ENCODE measurements around the gene CCDC85A.

The CCDC85A gene

DNA sequence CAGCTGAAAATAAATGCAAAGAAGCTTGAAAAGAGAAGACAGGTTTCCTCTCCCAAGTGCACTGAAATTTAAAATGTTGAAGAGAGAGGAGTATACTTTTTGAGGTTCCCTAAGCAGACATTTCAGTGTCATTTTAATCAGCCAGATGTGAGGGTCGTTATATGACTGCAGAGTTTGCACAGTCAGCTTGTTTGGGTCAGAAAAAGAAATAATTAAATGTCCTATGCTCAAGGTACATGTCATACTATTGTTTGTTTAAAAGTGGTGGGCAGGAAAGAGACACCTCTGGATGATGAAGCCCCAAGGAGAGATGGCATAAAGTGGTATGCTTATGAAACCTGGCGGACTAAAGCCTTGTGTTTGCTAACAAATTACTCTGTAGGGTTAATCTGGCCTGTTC is 55.2 kb downstream of the CCDC85A start:
- no peak for FAIRE-seq
- no peak for DNase-seq (ENCODE audit: low spot score)

DNA sequence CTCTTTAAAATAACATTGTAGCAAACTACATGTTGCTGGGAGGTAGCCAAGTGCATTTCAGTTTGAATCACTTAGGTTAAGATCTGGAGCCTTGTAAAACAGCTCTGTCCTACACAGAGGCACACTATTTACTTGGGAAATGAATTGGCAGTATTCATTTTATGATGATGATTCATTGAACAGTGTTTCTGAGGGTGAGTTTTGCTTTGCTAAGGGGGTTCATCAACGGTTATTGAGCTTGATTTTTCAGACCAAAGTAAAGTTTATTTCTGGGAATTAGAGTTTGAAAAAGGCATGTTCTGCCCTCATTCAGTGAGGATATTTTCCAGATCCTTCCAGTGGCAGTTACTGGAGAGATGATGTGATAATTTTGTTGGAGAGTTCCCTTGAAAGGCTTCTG is 55.6 kb downstream of the CCDC85A start:
- FAIRE-seq (no peak), DNase-seq (ENCODE audit: low spot score) (peak; percentile 15)

DNA sequence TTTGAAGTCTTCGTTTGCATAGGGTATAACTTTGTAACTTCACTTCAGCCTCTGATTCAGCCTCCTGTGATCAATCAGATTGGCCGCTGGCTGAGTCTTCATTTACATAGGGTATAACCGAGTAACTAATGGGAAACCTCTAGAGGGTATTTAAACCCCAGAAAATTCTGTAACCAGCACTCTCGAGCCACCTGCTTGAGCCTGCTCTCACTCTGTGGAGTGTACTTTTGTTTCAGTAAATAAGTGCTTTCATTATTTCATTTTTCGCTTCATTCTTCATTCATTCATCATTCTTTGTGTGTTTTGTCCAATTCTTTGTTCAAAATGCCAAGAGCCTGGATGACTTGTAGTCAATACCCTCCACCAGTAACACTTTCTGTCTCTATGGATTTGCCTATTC is 56.4 kb downstream of the CCDC85A start:
- FAIRE-seq (no peak), DNase-seq (ENCODE audit: low spot score) (no peak)

DNA sequence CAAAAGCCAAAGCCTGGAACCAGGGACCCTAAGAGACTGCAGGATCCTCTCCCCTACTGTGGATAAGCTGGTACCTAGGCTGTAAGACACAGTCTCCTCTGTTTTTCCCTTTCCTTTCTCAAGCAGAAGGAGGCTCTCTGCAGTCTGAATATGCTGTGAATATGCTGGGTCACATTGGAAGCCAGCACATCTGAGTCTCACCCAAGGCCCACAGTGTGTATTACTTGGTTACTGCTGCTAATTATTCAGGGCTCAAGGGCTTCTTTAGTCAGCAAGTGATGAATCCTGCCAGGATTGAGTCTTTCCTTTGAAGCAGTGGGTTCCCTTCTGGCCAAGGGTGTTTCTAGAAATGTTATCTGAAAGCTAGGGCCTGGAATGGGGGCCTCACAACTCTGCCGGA is 60.7 kb downstream of the CCDC85A start:
- no peak for FAIRE-seq
- no peak for DNase-seq (ENCODE audit: low spot score)

DNA sequence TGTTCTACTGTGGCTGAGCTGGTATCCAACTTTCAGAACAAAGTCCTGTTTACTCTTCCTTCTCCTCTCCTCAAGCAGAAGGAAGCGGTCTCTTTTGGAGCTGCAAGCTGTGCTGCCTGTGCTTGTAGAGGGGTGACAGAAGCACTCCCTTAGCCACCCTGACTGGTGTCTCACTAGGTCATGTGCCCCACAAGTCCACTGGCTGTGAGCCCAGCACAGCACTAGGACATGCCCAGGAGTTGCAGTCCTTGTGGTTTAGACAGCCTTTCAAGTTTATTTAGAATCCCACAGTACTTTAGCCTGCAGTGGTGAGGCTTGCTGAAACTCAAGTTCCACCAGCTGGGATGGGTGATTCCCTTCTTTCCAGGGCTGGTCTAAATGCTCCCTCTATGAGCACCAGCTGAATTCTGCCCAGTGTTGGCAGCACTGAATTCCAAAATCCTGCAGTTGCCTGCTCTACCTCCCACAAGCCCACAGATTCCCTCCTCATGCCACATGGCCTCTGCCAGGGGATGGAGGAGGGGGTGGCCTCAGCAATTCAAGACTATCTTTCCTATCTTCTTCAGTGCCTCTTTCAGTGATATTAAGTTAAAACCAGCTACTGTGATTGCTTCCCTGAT is 61.2 kb downstream of the CCDC85A start:
- FAIRE-seq, result no peak
- no peak for DNase-seq (ENCODE audit: low spot score)

DNA sequence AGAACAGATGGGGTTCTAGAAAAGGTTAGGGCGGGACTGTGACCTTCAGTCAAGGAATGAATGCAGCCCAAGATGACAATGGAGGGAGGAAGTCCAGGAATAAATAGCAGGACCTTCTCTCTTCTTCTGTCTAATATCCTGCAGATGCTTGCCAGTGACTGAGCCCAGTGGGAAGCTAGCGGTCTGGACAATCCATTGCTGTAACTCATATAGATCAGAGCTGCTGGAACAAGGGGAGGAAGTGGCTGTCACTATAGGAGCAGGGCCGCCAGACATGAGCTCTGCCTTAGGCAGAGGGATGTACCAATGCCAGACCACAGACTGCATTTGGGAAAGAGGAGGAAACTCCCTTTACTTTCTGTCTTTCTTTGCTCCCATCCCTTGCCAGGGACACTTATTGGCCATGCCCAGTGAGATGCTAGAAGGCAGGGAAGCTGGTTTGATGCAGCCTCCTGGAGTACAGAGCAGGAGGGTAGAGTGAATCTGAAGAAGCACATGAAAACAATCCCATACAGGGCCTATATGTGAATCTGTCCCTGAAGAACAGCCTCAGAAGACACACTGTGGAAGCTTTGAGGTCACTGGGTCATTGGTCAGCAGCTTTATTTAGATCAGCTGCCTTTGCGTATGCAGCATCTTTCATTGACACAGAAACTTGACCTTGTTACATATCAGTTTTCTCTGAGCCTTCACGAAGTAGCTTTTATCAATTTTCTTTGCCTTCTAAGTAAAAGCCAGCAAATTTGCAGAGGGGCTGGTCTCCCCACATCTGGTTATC is 65.4 kb downstream of the CCDC85A start:
- FAIRE-seq, result no peak

DNA sequence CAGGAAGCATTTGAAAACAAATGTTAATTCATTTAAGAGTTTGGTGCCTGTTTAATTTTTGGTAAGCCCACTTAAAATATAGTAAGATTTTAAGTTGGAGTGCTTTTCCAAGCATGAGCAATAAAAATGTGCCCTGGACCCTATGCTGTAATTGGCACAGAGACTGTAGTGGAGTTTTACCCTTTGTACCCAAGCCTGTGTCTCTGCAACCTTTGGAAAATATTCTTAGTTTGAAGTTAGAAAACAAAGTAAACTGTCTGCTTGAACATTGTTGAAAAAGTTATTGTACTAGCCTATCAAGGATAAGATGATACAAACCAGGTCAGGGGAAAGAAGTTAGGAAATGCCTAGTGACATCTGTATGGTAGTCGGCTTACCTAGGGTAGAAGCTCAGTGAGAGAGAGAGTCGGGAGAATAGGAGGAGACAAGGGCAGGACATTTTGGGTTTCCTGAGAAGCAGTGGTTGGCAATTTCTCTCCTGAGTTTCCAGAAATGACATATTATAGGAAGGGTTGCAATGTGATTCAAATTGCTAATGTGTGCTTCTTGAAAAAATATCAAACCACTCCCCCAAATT is 66.5 kb downstream of the CCDC85A start:
- DNase-seq (ENCODE audit: low spot score), result no peak
- no peak for FAIRE-seq

More for the DNA sequence above, 65.4 kb downstream of the CCDC85A start:
- DNase-seq (ENCODE audit: low spot score), result no peak

DNA sequence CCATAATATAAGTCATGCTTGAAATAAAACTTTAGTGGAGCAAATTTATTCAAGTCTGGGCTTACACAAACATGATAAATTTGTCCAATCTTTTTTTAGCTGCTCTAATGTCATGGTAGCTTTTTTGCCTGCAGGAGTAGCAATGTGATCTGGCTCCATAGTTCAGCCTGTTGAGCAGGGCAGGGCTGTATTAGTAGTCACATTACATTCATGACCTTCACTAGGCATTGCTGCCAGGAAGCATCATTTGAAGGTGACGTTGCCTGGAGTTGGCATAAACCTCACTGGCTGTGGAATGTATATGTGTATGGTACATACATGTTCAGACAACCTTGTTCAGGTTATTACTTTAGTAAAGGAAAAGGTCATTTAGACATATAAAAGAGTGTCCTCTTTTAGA is 76.6 kb downstream of the CCDC85A start:
- DNase-seq (ENCODE audit: low spot score) (no peak), FAIRE-seq (peak; percentile 9)

DNA sequence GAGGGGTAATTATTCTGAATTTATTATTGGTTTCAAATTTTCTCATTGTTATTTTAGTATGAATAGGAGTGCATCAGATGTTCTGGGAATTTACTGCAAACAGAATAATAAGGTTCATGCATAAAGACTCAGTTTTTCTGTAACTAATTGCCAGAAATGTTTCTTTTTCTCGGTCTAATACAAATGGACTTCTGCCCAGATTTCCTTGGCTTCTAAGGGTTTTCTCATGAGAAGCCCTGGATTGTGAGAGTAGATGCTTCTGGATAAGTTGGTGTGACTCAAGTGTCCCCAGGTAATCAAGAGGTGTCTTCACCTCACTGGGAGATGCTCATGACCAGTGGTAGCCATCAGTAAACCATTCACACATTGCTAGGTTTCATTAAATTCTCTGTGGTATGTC is 78.5 kb downstream of the CCDC85A start:
- DNase-seq (ENCODE audit: low spot score) (no peak), FAIRE-seq (no peak)

DNA sequence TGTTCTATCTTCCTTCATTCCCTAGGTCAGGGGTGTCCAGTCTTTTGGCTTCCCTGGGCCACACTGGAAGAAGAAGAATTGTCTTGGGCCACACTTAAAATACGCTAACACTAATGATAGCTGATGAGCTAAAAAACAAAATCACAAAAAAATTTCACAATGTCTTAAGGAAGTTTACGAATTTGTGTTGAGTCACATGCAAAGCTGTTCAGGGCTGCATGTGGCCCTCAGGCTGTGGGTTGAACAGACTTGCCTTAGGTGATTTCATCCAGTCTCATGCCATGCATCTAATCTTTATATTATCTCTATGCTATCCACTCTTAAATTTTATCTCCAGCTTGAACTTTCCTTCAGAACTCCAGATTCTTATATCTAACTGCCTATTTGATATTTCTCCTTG is 80.1 kb downstream of the CCDC85A start:
- FAIRE-seq (no peak), DNase-seq (ENCODE audit: low spot score) (no peak)

DNA sequence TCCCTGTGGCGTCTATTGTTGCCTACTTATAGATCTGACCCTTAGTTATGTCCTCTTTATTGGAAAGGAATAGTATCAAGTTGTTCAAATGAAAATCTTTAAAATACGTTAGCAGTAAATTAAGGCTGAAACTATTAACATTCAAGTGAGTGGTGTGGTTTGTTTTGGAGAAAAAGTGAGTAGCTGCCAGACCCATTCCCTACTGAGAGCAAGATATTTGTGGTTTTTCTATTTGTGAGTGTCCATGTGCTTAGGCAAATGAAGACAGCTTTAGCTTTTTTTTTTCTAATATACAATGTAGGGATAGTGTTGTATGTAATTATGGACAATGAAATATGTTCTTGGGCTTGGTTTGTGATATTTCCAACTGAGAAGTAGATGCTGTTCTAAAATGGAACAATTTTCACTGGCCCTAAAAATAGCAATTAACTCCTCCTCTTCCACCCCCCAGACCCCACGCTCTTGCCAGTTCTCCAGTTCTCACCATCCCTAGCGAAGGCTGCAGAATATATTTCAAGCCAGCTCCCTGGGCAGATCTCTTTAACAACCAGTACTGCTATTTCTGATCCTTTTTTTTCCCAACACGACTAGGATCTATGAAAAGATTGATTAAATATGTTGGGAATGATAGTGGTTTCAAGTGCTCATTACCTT is 83.1 kb downstream of the CCDC85A start:
- DNase-seq (ENCODE audit: low spot score), result no peak
- no peak for FAIRE-seq

DNA sequence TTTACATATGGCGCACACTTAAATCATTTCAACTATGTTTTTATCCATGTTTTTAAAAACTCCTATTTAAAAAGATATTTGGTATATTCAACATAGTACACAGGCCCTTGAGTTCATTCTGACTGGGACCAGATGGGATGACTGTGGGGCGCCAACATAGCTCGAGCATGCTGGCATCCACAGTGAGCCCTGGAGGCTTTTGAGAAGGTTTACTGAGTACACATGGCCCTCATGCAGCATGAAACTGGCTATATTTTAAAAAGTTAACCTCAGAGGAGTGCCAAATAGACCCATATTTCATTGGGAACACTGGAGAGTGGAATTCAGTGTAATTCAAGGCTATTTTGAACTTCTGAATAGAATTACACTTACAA is 83.6 kb downstream of the CCDC85A start:
- no peak for DNase-seq (ENCODE audit: low spot score)
- FAIRE-seq, result no peak

DNA sequence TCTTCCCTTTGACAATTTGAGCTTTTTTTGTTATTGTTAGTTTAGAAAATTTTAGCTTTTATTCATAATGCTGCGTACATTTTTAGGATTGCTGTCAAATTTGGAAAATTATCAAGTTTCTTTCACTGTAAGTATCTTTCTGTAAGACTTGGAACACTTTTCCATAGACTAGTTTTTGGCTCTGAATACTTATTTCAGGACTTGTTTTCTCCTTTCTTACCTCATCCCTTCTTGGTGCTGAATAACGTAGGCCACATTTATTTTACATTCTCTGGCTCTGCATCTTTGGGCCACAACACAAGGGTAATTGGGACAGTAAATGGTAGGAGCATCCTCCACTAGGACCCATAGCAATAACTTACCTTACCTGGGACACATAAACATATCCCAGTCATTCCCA is 85.1 kb downstream of the CCDC85A start:
- no peak for FAIRE-seq
- no peak for DNase-seq (ENCODE audit: low spot score)

DNA sequence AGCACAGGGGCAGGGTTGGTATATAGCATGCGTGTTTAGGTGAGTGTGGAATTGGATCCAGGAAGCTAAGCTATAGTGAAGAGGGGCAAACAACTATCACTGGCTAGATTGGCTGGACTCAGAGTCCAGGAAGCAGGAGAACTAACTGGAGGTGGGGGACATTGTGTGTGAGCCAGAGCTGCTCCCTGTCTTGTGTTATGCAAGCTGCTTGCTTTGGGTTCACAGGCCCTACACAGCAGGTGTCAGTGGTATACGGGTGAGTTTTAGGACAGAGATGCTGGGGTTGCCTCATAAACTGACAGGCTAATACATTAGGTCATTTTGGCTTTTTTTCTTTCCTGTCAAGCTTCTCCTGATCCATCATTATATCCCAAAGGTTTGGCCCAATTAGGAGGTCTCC is 87.5 kb downstream of the CCDC85A start:
- peak; percentile 27 for FAIRE-seq
- DNase-seq (ENCODE audit: low spot score), result no peak

DNA sequence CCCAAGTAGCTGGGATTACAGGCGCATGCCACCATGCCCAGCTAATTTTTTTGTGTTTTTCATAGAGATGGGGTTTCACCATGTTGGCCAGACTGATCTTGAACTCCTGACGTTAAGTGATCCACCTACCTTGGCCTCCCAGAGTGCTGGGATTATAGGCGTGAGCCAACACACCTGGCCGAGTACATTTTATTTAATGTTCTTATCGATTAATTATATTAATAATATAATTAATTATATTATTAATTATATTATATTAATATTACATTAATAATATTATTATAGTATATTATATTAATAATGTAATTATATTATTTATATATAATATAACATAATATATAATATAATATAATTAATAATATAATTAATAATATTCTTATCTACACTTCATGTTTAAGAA is 101.4 kb downstream of the CCDC85A start:
- FAIRE-seq, result no peak
- no peak for DNase-seq (ENCODE audit: low spot score)

DNA sequence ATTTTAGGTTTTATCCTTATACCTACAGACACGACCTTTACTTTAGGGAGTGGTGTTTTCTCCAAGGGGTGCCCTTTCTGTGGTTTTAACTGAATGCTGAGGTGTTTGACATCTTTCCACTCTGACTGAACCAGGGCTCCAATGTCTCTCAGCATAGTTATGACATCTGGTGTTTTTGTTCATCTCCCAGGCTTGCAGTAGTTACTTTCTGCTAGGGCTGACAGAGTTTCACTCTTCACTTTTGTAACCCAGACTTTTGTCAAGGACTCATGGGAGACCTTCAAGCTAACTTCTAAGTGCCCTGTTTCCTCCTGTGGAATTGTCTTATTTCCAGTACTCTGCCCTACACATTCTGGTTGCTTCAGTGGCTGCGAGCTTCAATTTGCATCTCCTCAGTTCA is 103.1 kb downstream of the CCDC85A start:
- no peak for DNase-seq (ENCODE audit: low spot score)
- no peak for FAIRE-seq

DNA sequence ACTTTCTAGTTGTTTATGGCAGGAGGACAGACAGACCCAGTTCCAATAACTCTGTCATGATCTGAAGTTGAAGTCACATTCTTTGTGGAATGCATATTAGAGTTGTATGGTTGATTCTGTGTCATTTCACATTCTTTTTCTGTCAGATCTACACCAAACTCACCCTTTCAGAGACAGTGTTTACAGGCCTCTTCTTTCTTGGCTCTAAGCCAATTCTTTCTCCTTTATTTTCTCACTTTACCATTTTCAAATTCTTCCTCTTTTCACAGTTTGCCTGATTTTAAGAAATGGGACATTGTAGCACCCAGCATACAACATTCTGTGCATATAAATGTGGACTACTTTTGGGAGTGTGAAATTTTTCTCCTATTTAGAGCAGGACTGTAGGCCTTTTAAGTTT is 103.7 kb downstream of the CCDC85A start:
- FAIRE-seq (no peak), DNase-seq (ENCODE audit: low spot score) (peak; percentile 31)

DNA sequence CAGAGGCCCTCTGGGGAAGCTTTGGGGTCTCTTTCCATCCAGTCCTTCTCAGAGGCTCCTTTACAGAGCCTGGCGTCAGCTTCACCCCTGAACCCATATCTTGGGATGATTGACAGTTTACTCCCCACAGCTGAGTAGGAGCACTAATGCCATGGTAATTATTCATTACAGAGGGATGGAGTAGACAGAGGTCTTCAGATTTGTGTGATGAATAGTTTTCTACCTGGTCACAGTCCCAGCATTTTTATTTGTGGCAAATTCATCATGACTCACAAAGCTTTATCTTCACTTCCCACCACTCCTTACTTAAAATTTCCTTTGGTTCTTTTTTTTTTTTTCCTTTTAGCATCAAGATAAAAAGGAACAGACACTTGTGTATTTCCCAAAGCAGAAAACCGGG is 104.2 kb downstream of the CCDC85A start:
- peak; percentile 35 for FAIRE-seq
- DNase-seq (ENCODE audit: low spot score), result peak; percentile 58

DNA sequence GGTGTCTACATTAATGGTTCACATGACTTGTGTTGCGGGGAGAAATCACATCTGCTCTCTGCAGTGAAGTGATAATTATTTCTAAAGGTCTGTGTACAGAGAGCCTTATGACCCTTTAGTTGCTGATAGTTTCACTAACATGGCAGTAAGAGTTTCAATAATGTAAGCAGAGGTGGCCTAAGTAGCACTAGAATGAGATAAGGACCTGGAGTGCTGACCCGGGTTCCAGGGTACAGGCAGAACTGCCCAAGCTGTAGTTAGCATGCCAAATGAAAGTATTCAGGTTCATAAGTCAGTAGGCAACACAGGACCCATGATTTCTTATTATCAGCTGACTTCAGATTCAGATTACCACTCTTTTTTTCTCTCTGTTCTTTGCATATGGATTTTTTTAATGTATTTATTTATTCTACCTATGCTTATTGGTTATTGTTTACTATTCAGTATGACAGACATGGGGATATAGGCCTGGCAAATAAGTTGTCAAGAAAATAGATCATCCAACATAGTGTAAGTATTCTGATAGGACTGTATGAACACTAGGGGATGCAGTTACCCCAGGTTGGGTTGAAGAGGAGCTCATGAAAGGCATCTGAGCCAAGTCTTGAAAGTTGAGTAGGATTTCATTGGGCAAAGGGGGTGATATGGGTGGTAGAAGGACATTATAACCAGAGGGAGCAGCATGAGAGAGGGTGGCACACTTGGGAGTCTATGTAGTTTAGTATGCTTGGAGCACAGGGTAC is 105.2 kb downstream of the CCDC85A start:
- FAIRE-seq (peak; percentile 76), DNase-seq (ENCODE audit: low spot score) (no peak)

DNA sequence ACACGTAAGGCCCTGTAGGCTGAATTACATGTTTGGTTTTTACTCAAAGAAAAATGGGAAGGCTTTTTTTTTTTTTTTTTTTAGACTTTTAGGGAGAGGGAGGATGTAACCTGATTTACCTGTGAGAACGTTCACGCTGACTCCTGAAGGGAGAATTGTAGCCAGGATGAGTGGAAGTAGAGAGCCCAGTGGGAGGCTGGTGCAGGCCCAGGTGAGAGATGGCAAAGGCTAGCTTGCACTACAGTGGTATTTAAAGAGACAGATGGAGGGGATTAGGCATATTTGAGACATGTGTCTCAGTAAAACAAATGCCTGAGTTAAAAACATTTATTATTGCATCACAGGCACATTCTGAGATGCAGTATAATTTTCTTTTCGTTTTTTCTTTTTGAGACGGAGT is 107.9 kb downstream of the CCDC85A start:
- no peak for FAIRE-seq

DNA sequence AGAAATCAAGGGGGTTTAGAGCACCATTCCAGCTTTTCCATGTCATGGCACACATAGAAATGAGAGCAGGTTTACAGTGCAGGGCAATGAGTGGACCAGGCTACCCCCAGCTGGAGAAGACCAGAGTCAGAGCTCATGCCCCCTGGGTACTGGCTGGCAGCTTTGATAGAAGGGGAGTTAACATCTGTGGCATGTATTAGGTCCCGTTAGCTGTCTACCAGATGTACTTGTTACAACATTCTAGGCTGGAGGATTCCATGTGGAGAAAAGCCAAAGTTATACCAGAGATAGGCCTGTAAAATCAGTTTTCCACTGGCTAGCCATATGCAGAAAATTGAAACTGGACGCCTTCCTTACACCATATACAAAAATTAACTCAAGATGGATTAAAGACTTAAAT is 109.2 kb downstream of the CCDC85A start:
- DNase-seq (ENCODE audit: low spot score) (no peak), FAIRE-seq (no peak)

More for the DNA sequence above, 107.9 kb downstream of the CCDC85A start:
- no peak for DNase-seq (ENCODE audit: low spot score)

DNA sequence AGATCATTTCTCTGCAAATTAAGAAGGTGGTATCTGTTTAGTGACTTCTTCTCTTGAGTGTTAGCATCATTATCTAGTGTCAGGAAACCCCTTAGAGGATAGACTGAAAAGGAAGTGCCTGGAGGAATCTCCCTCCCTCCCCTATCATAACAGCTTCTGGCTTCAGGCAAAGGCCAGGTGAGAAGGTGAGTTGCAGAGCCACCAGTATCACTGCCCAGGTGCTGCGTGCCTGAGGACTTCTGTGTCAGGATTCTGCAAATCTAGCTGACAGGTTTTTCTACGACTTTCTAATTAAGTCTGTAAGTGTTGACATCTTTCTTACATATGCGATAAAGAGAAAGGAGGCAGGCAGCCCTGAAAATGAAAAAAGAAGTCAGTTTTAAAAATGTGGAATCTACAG is 111.9 kb downstream of the CCDC85A start:
- FAIRE-seq (no peak), DNase-seq (ENCODE audit: low spot score) (no peak)

Data from urothelium cell line (cell line).